Measurements from ENCODE around the gene TAF8. TPM values are rescaled to one million over a fixed set of nuclear protein-coding genes. Genes with fewer than 3 reads are reported as not detected.

The TAF8 gene
- total RNA-seq, 1 experiment from 2014 or later, result 20.7 TPM

DNA sequence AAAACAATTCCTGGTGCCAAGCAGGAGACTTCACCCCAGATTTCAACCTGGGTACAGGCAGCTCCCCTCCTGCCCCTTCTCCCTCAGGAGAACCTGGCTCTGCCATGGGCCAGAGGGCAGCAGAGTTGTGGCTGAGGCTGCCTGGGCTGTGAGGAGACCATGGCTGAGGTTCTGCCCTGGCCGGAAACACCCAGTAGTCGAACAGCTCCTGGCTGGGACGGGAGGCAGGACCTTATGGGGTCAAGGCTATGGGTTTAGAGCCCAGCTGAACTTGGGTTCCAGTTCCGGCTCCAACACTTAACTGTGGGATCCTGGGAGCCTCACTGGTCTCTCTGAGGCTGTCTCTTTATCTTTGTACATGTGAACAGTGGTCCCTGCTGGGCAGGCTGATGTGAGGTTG is 83.6 kb downstream of the TAF8 start:
- Histone ChIP-seq H2AFZ (ENCODE audit: low read length) (no peak overlapping the region), H3K79me2 (ENCODE audit: low read length) (peaks cover 58% of the 10 kb centered on the region), H3K4me1 (ENCODE audit: insufficient read depth, low read length) (peaks cover 38% of the 10 kb centered on the region), H4K20me1 (ENCODE audit: low read length) (no peaks in the 10 kb centered on the region), H3F3A (ENCODE audit: low read length, unreplicated experiment) (peaks cover under 1% of the 10 kb centered on the region), H3K9ac (ENCODE audit: low read length) (no peak overlapping the region), H3K36me3 (ENCODE audit: low read depth, low read length) (peaks cover 9% of the 10 kb centered on the region; the same call in 1 of the 2 replicates), H3K27me3 (ENCODE audit: low read length) (no peaks in the 10 kb centered on the region), H3K4me2 (ENCODE audit: low read length) (no peak overlapping the region), H3K9me3 (ENCODE audit: low read length) (no peaks in the 10 kb centered on the region), H3K9me2 (replicated peaks; ENCODE audit: low read length) (no peaks in the 10 kb centered on the region), H3K4me3 (ENCODE audit: low read length) (no peak overlapping the region), H3K27ac (ENCODE audit: low read length) (no peak overlapping the region)
- TF ChIP-seq EZH2phosphoT487 (IDR thresholded peaks at IDR 0.05; ENCODE audit: borderline replicate concordance, low read length), result no peak
- ATAC-seq (no peak), DNase-seq (no peak)
- BruUV-seq (replicated peaks), result no TSS peak
- ChIA-PET CTCF (no interaction called here), POLR2A (ENCODE audit: unreplicated experiment) (interaction anchor here (0.6 kb wide), 1 partner anchor 15 kb away, joined by 3 read pairs; no protein-coding TSS in a partner anchor)
- intact Hi-C loops (cut with micrococcal nuclease), result no loop called here

DNA sequence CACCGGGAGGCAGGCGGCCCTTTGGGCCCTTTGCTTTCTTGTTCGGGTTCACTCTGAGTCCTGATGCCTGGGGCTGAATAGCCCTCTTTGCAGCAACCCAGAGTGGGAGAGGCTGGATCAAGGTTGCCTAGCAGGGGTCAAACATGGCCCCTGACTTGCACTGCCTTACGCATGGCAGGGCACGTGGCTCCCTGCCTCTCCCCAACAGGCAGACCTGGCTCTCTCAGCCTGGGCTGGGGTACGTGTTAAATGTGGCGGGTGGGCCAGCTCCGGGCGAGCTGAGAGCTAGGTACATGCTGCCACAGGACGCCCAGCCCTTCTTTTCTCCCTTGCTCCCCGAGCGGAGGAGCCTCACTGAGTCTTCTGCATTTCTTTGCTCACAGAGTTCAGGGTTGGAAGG is 84.8 kb downstream of the TAF8 start:
- Histone ChIP-seq H3F3A (ENCODE audit: low read length, unreplicated experiment) (peaks cover 6% of the 10 kb centered on the region), H3K9ac (ENCODE audit: low read length) (no peak overlapping the region), H3K79me2 (ENCODE audit: low read length) (peaks cover 59% of the 10 kb centered on the region), H2AFZ (ENCODE audit: low read length) (no peak overlapping the region), H3K27me3 (ENCODE audit: low read length) (no peaks in the 10 kb centered on the region), H4K20me1 (ENCODE audit: low read length) (peaks cover under 1% of the 10 kb centered on the region; the same call in 1 of the 2 replicates), H3K9me2 (replicated peaks; ENCODE audit: low read length) (no peaks in the 10 kb centered on the region), H3K27ac (ENCODE audit: low read length) (no peak overlapping the region), H3K4me1 (ENCODE audit: insufficient read depth, low read length) (peaks cover 51% of the 10 kb centered on the region), H3K4me3 (ENCODE audit: low read length) (no peak overlapping the region), H3K9me3 (ENCODE audit: low read length) (no peaks in the 10 kb centered on the region), H3K4me2 (ENCODE audit: low read length) (no peak overlapping the region), H3K36me3 (ENCODE audit: low read depth, low read length) (0 out of 2 replicates have a peak, but pooled peaks cover 2% of the 10 kb centered on the region)
- no TSS peak for BruUV-seq (replicated peaks)
- no peak for DNase-seq
- CTCF ChIA-PET, result no interaction called here
- TF ChIP-seq EZH2 (IDR thresholded peaks at IDR 0.05; ENCODE audit: low read length, unreplicated experiment), result no peak
- TF ChIP-seq EZH2phosphoT487 (IDR thresholded peaks at IDR 0.05; ENCODE audit: borderline replicate concordance, low read length), result no peak
- no peak for TF ChIP-seq CTCF (conservative IDR thresholded peaks at IDR 0.05; ENCODE audit: low read depth, low read length)
- POLR2A ChIA-PET (ENCODE audit: unreplicated experiment), result no interaction called here
- intact Hi-C loops (cut with micrococcal nuclease), result loop anchor here (5.0 kb wide), 1 partner anchor 38 kb away; no protein-coding TSS in a partner anchor
- ATAC-seq, result no peak

DNA sequence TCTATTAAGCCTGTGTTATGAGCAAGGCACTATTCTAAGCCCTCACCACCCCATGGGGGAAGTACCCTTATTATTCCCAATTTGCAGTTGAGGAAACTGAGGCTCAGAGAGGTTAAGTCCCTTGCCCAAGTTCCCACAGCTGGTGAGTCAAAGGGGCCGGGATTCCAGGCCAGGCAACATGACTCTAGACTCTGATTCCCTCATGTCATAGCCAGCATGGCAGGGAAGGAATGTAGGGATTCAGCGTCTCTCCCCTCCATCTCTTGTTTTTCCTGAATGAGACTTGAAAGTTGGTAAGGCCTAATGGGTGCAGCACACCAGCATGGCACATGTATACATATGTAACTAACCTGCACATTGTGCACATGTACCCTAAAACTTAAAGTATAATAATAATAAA is 85.4 kb downstream of the TAF8 start:
- BruUV-seq (replicated peaks), result no TSS peak
- CTCF ChIA-PET, result no interaction called here

More for the DNA sequence above, 85.4 kb downstream of the TAF8 start:
- Histone ChIP-seq H3K27me3 (ENCODE audit: low read length) (no peaks in the 10 kb centered on the region), H3K9me2 (replicated peaks; ENCODE audit: low read length) (no peaks in the 10 kb centered on the region), H4K20me1 (ENCODE audit: low read length) (peaks cover 6% of the 10 kb centered on the region; the same call in 1 of the 2 replicates), H3K4me3 (ENCODE audit: low read length) (no peak overlapping the region), H3F3A (ENCODE audit: low read length, unreplicated experiment) (peaks cover 6% of the 10 kb centered on the region), H3K9me3 (ENCODE audit: low read length) (no peaks in the 10 kb centered on the region), H3K9ac (ENCODE audit: low read length) (no peak overlapping the region), H3K79me2 (ENCODE audit: low read length) (peaks cover 61% of the 10 kb centered on the region), H3K4me2 (ENCODE audit: low read length) (no peak overlapping the region), H2AFZ (ENCODE audit: low read length) (no peak overlapping the region), H3K27ac (ENCODE audit: low read length) (no peak overlapping the region), H3K36me3 (ENCODE audit: low read depth, low read length) (0 out of 2 replicates have a peak, but pooled peaks cover 2% of the 10 kb centered on the region), H3K4me1 (ENCODE audit: insufficient read depth, low read length) (peaks cover 56% of the 10 kb centered on the region)
- ATAC-seq (no peak), DNase-seq (no peak)
- POLR2A ChIA-PET (ENCODE audit: unreplicated experiment), result no interaction called here
- intact Hi-C loops (cut with micrococcal nuclease), result loop anchor here (2.0 to 5.0 kb wide), 2 partner anchors 17 to 38 kb away; no protein-coding TSS in a partner anchor
- no peak for TF ChIP-seq CTCF (conservative IDR thresholded peaks at IDR 0.05; ENCODE audit: low read depth, low read length)
- no peak for TF ChIP-seq EZH2phosphoT487 (IDR thresholded peaks at IDR 0.05; ENCODE audit: borderline replicate concordance, low read length)
- no peak for TF ChIP-seq EZH2 (IDR thresholded peaks at IDR 0.05; ENCODE audit: low read length, unreplicated experiment)

Measured in PC-3 (cell line).